IMR-90 (cell line): ENCODE results near the gene PCYT2.

Source experiments
- BHLHE40 ChIP-seq: fragments of 150-350 bp; IDR thresholded peaks from 2 replicates; pipeline ENCODE4 v1.6.1; 2016; ENCODE audit warnings: mild to moderate bottlenecking, low read depth, low read length
- CEBPB ChIP-seq: IDR thresholded peaks from 2 replicates; pipeline ENCODE4 v1.6.1; 2012; ENCODE audit warnings: low read depth, low read length, improper control_type of control experiment
- CHD1 ChIP-seq: IDR thresholded peaks from 2 replicates; pipeline ENCODE4 v1.6.1; 2012; ENCODE audit warnings: low read depth, low read length, improper control_type of control experiment
- CTCF ChIP-seq: conservative IDR thresholded peaks from 2 replicates; pipeline ENCODE4 v1.5.1; 2012; ENCODE audit warnings: mild to moderate bottlenecking, low read depth, low read length, improper control_type of control experiment
- MAFK ChIP-seq: IDR thresholded peaks from 2 replicates; pipeline ENCODE4 v1.6.1; 2012; ENCODE audit warnings: low read depth, low read length, improper control_type of control experiment
- MAZ ChIP-seq: IDR thresholded peaks from 2 replicates; pipeline ENCODE4 v1.6.1; 2012; ENCODE audit warnings: low read depth, mild to moderate bottlenecking, low read length, improper control_type of control experiment, moderate library complexity, borderline replicate concordance
- MXI1 ChIP-seq: IDR thresholded peaks from 2 replicates; pipeline ENCODE4 v1.6.1; 2012; ENCODE audit warnings: low read depth, mild to moderate bottlenecking, low read length, moderate library complexity, borderline replicate concordance
- POLR2A ChIP-seq: IDR thresholded peaks from 2 replicates; pipeline ENCODE4 v1.6.1; 2012; ENCODE audit warnings: mild to moderate bottlenecking, low read depth, low read length
- RAD21 ChIP-seq: IDR thresholded peaks from 2 replicates; pipeline ENCODE4 v1.6.1; 2012; ENCODE audit warnings: low read length, improper control_type of control experiment
- RCOR1 ChIP-seq: IDR thresholded peaks from 2 replicates; pipeline ENCODE4 v1.6.1; 2012; ENCODE audit warnings: mild to moderate bottlenecking, low read length, improper control_type of control experiment; ENCODE audit not compliant: insufficient replicate concordance
- RFX5 ChIP-seq: IDR thresholded peaks from 2 replicates; pipeline ENCODE4 v1.8.0; 2012; ENCODE audit warnings: low read depth, mild to moderate bottlenecking, low read length, moderate library complexity
- TF ChIP-seq, protein P1 (sequence below): fragments of 150-350 bp; IDR thresholded peaks from 2 replicates; pipeline ENCODE4 v1.6.1; 2017; ENCODE audit warnings: mild to moderate bottlenecking, antibody characterized with exemption, low read length, low read depth

DNA sequence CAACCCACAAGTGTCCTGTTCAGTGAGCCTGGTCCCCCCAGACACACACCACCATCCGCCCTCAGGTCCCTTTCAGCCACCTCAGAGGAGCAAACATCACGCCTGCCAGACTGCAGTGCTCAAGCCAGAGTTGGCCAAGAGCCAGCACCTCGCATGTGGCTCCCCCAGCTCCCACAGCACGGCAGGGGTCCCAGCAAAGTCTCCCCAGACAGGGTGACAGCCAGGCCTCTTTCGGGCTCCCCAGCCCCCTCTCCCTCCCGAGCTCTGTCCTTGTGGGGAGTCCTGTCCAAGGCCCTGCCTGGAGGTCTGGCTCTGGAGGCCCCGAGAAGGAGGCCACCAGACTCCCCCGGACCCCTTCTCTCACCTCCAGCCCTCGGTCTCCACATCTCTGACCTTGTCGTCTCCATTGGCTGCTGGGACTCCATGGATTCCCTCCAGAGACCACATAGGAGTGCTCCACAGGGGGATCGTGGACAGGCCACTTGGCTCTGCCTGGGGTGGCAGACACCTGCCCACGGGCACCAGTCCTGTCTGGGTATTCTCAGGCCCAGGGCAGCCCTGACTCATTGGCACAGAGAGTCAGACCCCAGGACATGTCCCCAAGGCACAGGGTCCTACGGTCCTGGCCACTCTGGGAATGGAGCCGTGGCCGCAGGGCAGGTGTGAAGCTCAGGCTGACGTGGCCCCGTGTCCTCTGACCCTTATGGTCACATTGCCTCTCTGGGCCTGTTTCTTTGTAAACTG is 37.6 kb upstream of the PCYT2 start:
- no peak for TF ChIP-seq RAD21
- no peak for TF ChIP-seq CHD1
- TF ChIP-seq MAZ = no peak
- TF ChIP-seq POLR2A = no peak
- TF ChIP-seq RCOR1 = no peak
- TF ChIP-seq CTCF = no peak
- TF ChIP-seq RFX5 = no peak
- no peak for TF ChIP-seq BHLHE40
- TF ChIP-seq MAFK = no peak
- TF ChIP-seq MXI1 = no peak
- TF ChIP-seq, protein P1, sequence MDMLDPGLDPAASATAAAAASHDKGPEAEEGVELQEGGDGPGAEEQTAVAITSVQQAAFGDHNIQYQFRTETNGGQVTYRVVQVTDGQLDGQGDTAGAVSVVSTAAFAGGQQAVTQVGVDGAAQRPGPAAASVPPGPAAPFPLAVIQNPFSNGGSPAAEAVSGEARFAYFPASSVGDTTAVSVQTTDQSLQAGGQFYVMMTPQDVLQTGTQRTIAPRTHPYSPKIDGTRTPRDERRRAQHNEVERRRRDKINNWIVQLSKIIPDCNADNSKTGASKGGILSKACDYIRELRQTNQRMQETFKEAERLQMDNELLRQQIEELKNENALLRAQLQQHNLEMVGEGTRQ = no peak
- no peak for TF ChIP-seq CEBPB
